ENCODE measurements around the gene UCK1.

DNA sequence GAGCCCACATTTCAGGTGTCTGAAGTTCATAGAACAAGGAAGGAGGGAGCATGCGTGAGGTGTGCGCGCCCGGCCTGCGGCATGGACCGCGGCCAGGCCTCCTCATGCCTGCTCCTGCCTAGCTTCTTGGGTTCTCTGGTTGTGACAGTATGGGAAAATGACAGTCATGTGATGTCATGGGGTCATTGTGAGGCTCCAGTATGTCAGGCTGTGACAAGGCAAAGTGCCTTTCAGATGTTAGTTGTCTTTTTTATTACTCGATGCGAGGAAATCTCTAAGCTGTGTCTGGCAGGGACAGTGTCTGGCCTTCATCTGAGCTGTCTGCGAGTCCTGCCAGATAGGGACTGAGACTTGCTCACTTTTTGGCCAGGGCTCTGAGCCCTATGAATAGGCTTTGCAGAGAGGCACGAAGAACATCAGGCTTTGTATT is 13.3 kb downstream of the UCK1 start:
- TF ChIP-seq, protein P1, sequence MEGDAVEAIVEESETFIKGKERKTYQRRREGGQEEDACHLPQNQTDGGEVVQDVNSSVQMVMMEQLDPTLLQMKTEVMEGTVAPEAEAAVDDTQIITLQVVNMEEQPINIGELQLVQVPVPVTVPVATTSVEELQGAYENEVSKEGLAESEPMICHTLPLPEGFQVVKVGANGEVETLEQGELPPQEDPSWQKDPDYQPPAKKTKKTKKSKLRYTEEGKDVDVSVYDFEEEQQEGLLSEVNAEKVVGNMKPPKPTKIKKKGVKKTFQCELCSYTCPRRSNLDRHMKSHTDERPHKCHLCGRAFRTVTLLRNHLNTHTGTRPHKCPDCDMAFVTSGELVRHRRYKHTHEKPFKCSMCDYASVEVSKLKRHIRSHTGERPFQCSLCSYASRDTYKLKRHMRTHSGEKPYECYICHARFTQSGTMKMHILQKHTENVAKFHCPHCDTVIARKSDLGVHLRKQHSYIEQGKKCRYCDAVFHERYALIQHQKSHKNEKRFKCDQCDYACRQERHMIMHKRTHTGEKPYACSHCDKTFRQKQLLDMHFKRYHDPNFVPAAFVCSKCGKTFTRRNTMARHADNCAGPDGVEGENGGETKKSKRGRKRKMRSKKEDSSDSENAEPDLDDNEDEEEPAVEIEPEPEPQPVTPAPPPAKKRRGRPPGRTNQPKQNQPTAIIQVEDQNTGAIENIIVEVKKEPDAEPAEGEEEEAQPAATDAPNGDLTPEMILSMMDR (IDR thresholded peaks at IDR 0.05; ENCODE audit: borderline replicate concordance, extremely low read depth, low read length, poor library complexity, severe bottlenecking), result no peak
- TF ChIP-seq EZH2 (IDR thresholded peaks at IDR 0.05; ENCODE audit: borderline replicate concordance, low read depth, low read length, severe bottlenecking), result no peak
